ENCODE measurements around the gene SRL. TPM values are rescaled to one million over a fixed set of nuclear protein-coding genes. Genes with fewer than 3 reads are reported as not detected.
A peak's percentile ranks its signal among the peaks of the same experiment; 100 is the strongest.

Gene SRL
- total and polyA plus RNA-seq, 2 of the 13 experiments (the other 11 are each of a cell fraction or from before 2014, with no cell fraction given): 0.05 TPM; not detected in 1

DNA sequence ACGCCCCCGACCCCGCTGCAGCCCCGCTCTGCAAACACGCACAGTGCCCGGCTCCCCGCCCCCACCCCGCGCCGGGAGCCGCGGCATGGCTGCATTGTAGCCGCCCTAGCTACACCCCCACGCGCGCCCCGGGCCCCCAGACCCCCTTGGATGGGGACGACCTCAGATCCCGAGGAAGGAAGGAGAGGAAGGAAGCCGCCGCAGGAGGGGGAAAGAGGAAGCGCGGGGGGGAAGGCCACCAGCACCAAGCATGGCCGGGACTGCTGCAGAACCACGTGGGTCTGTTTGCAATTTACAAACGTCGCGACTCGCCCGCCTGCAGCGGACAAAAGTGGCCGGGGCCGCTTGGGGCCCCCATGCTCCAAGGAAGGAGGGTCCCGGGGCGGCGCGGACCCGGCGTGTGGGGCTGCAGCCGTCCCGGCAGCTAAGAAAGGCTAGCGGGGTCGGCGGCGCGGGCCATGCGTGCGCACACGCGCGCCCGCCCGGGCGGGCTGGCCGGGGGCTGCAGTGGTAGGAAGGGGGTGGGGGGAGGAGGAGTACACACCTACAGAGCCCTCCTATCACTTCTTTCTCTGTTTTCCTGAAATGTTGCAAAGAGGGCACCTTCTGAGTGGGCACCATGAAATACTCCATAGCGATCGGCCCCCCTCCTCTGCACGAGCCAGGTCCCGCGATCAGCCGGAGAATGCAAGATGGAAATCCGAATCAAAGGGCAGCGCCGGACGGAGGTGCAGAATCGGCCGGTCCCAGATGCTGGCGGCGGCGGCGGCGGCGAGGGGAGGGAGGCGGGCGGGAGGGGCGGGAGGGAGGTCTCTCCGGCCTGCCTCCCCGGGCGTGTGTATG, 30.5 kb upstream of the SRL start:
- POLR2A ChIA-PET: interaction anchor here (0.7 to 5.4 kb wide), 25 partner anchors 11 to 344 kb away, joined by 3 to 50 read pairs (median 5); partner anchors contain the start of genes CORO7, GLIS2, PAM16 and VASN
- CTCF ChIA-PET (ENCODE audit: low intra/inter-chr PET ratio, low total read pairs): interaction anchor here (1.1 kb wide), 1 partner anchor 18 kb away, joined by 3 read pairs; no protein-coding TSS in a partner anchor
- BruUV-seq (replicated peaks): no TSS peak
- no peaks in the 10 kb centered on the region for H4K20me1 ChIP-seq (ENCODE audit: insufficient read depth, low read length)
- peak overlapping the region; percentile 85 for H3K9ac ChIP-seq (ENCODE audit: insufficient read depth, low read depth, low read length)
- in situ Hi-C loops (cut with HindIII; ENCODE audit: extremely low pct_ligation_motif_present, low pct_unique_long_range_greater_than_20kb) (loop anchor here (10.0 kb wide), 1 partner anchor 52 kb away; no protein-coding TSS in a partner anchor), intact Hi-C loops (cut with micrococcal nuclease; ENCODE audit: unreplicated experiment) (loop anchor here (5.0 kb wide), 1 partner anchor 35 kb away; no protein-coding TSS in a partner anchor)
- no peaks in the 10 kb centered on the region; a peak in 1 of 5 replicates for H3K27me3 ChIP-seq (ENCODE audit: control insufficient read depth in 1 of 2, insufficient read depth in 2 of 2, low read length in 2 of 2)
- H3K4me3 ChIP-seq (replicated peaks in 1 of 3; ENCODE audit: insufficient read depth in 1 of 3, low read depth in 2 of 3, low read length in 3 of 3): peak overlapping the region; percentile 76 to 88 (median 87)
- FAIRE-seq (no peak), ATAC-seq (peak; percentile 15), DNase-seq (ENCODE audit: low spot score) (peak; percentile 35)
- H3K9me3 ChIP-seq (ENCODE audit: low read length): no peaks in the 10 kb centered on the region
- H3K36me3 ChIP-seq (replicated peaks in 1 of 2; ENCODE audit: control insufficient read depth in 1 of 2, insufficient read depth in 2 of 2, low read length in 2 of 2): no peaks in the 10 kb centered on the region
- peak overlapping the region; percentile 94 for H3K4me2 ChIP-seq (ENCODE audit: low read depth, low read length)
- peak overlapping the region; percentile 90 for H3K27ac ChIP-seq (ENCODE audit: extremely low read length, insufficient read depth, low read length)
- 1% methylated on average over 18 of the region's 79 CpGs for WGBS (ENCODE audit: low lambda C conversion rate)
- H3K79me2 ChIP-seq (ENCODE audit: insufficient read depth, low read length): peaks cover 33% of the 10 kb centered on the region
- H2AFZ ChIP-seq (ENCODE audit: low read length): no peak overlapping the region
- H3K4me1 ChIP-seq (ENCODE audit: insufficient read depth, low read length): peaks cover 34% of the 10 kb centered on the region
- TF ChIP-seq, protein P1, sequence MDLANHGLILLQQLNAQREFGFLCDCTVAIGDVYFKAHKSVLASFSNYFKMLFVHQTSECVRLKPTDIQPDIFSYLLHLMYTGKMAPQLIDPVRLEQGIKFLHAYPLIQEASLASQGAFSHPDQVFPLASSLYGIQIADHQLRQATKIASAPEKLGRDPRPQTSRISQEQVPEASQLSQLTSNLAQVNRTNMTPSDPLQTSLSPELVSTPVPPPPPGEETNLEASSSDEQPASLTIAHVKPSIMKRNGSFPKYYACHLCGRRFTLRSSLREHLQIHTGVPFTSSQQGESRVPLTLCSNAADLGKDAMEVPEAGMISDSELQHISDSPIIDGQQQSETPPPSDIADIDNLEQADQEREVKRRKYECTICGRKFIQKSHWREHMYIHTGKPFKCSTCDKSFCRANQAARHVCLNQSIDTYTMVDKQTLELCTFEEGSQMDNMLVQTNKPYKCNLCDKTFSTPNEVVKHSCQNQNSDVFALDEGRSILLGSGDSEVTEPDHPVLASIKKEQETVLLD (CRISPR knock-in tag; IDR thresholded peaks at IDR 0.05; ENCODE audit: low read depth): 0 out of 2 replicates have a peak, but pooled peaks have one; percentile 30
- TF ChIP-seq ZNF282 (IDR thresholded peaks at IDR 0.05; ENCODE audit: partially characterized antibody) (no peak), MXI1 (IDR thresholded peaks at IDR 0.05; ENCODE audit: borderline replicate concordance, low read depth, low read length) (peak; percentile 70; the same call in 1 of the 3 replicates), SRY (CRISPR knock-in tag; IDR thresholded peaks at IDR 0.05) (0 out of 2 replicates have a peak, but pooled peaks have one; percentile 36), GABPA (IDR thresholded peaks at IDR 0.05; ENCODE audit: low read depth, low read length) (0 out of 2 replicates have a peak, but pooled peaks have one; percentile 18), GABPA (CRISPR knock-in tag; IDR thresholded peaks at IDR 0.05; ENCODE audit: low read depth) (no peak), GFI1 (CRISPR knock-in tag; IDR thresholded peaks at IDR 0.05; ENCODE audit: borderline replicate concordance) (0 out of 2 replicates have a peak, but pooled peaks have one; percentile 29), ZNF749 (CRISPR knock-in tag; IDR thresholded peaks at IDR 0.05; ENCODE audit: borderline replicate concordance) (0 out of 2 replicates have a peak, but pooled peaks have one; percentile 45), BHLHE40 (IDR thresholded peaks at IDR 0.05; ENCODE audit: low read length) (peak; percentile 42; the same call in 1 of the 2 replicates), ZC3H4 (CRISPR knock-in tag; IDR thresholded peaks at IDR 0.05; ENCODE audit: borderline replicate concordance) (no peak), SAP130 (CRISPR knock-in tag; IDR thresholded peaks at IDR 0.05; ENCODE audit: low read depth) (peak; percentile 47), ZNF350 (CRISPR knock-in tag; IDR thresholded peaks at IDR 0.05; ENCODE audit: borderline replicate concordance, low read depth) (no peak), CCDC6 (CRISPR knock-in tag; IDR thresholded peaks at IDR 0.05) (peak; percentile 5; the same call in 1 of the 2 replicates), HOXA9 (CRISPR knock-in tag; IDR thresholded peaks at IDR 0.05; ENCODE audit: borderline replicate concordance) (no peak), ZNF576 (CRISPR knock-in tag; IDR thresholded peaks at IDR 0.05) (no peak), BCL3 (CRISPR knock-in tag; IDR thresholded peaks at IDR 0.05) (no peak), RBFOX2 (IDR thresholded peaks at IDR 0.05; ENCODE audit: low read depth, low read length) (peak; percentile 18; the same call in 1 of the 2 replicates), MIXL1 (CRISPR knock-in tag; IDR thresholded peaks at IDR 0.05) (no peak)
- TF ChIP-seq, protein P2, sequence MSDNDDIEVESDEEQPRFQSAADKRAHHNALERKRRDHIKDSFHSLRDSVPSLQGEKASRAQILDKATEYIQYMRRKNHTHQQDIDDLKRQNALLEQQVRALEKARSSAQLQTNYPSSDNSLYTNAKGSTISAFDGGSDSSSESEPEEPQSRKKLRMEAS (IDR thresholded peaks at IDR 0.05): peak; percentile 26
- TF ChIP-seq, protein P3, sequence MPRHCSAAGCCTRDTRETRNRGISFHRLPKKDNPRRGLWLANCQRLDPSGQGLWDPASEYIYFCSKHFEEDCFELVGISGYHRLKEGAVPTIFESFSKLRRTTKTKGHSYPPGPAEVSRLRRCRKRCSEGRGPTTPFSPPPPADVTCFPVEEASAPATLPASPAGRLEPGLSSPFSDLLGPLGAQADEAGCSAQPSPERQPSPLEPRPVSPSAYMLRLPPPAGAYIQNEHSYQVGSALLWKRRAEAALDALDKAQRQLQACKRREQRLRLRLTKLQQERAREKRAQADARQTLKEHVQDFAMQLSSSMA (CRISPR knock-in tag; IDR thresholded peaks at IDR 0.05): no peak

Data from HepG2 (cell line).